Aorta (tissue), 5 donors: Measurements from ENCODE around the gene KIT. TPM values are rescaled to one million over a fixed set of nuclear protein-coding genes. Genes with fewer than 3 reads are reported as not detected.

Experiments
- ATAC-seq: fragments of 200-7000 bp; cut with Tn5 transposase; one replicate; pipeline ENCODE4 v1.9.1; 2022; ENCODE audit warnings: moderate library complexity; ENCODE audit not compliant: low FRiP score
- DNase-seq, 2 donors: peaks; one replicate each; pipeline ENCODE4 v3.0.0-alpha.2; 2020
- H3K27ac ChIP-seq, 2 donors: one replicate each; pipeline ENCODE4 v1.5.1; 2013; ENCODE audit warnings: low read length in 2 of 2, mild to moderate bottlenecking in 2 of 2, moderate library complexity in 2 of 2, control low read depth in 1 of 2, inconsistent platforms in 1 of 2, low read depth in 1 of 2
- H3K27me3 ChIP-seq, 2 donors: one replicate each; pipeline ENCODE4 v1.6.1; 2013; ENCODE audit warnings: control low read depth in 1 of 2, low read length in 1 of 2, mild to moderate bottlenecking in 1 of 2, moderate library complexity in 1 of 2; ENCODE audit not compliant: insufficient read depth in 2 of 2, control insufficient read depth in 1 of 2
- H3K36me3 ChIP-seq, 2 donors: one replicate each; pipeline ENCODE4 v1.6.1; 2013; ENCODE audit warnings: control low read depth in 1 of 2, low read length in 1 of 2, mild to moderate bottlenecking in 1 of 2; ENCODE audit not compliant: insufficient read depth in 2 of 2, control insufficient read depth in 1 of 2
- H3K4me1 ChIP-seq, 2 donors: one replicate each; pipeline ENCODE4 v1.6.1; 2013; ENCODE audit warnings: low read length in 2 of 2, control low read depth in 1 of 2, mild to moderate bottlenecking in 1 of 2, moderate library complexity in 1 of 2; ENCODE audit not compliant: insufficient read depth in 2 of 2, control insufficient read depth in 1 of 2
- H3K4me3 ChIP-seq, 2 donors: one replicate each; pipeline ENCODE4 v1.5.1; 2013; ENCODE audit warnings: low read length in 2 of 2, control low read depth in 1 of 2, mild to moderate bottlenecking in 1 of 2
- H3K9me3 ChIP-seq: one replicate; pipeline ENCODE4 v1.6.1; 2013; ENCODE audit warnings: mild to moderate bottlenecking, low read length; ENCODE audit not compliant: control insufficient read depth
- WGBS, 2 donors: extraction: QIAGEN DNeasy Blood & Tissue Kit; methylation state at CpG; one replicate each; pipeline ENCODE4 v1.1.7; 2013; 5-methylcytosine and 5-hydroxymethylcytosine counted together
- intact Hi-C, 2 donors: fragments of 100-400 bp; cut with DNase I; formaldehyde crosslinking; loops; one replicate each; pipeline versions ENCODE4 v1.14.2 to v1.15.0; 2022
- polyA plus RNA-seq, 2 donors: library from polyadenylated mRNA; stranded (reverse); fragments of 200-250 nt; gene quantifications; one replicate each; pipeline ENCODE4 v1.2.3, GENCODE V29; 2013
- total RNA-seq, 2 donors: library from RNA; stranded (reverse); fragmentation: NEBNext Ultra II Directional; extraction: Animal tissue kit (Norgen Biotek cat#: 25700); gene quantifications; one replicate each; pipeline ENCODE4 v1.2.1, GENCODE V29; 2021
- donor health status: healthy with polysubstance abuse.
- donor health status: Bipolar disorder and iron deficiency.
- donor health status: DM: no; HTN: no; CAD: no.
- donor health status: DM: no; HTN: no; CAD: no.
- donor health status: DM: yes; HTN: yes; CAD: no.

The KIT gene
- total and polyA plus RNA-seq, 4 donors, result 0.56 to 18.7 (median 5.3) TPM

- ATAC-seq, result no peak
- 81 to 83% methylated on average over 2 of the region's 2 CpGs for WGBS, 2 donors
- H3K4me3 ChIP-seq, result no peak overlapping the region
Measured at GRCh38 chr4:54754394-54754793, 96.6 kb downstream of the KIT start.

GRCh38 chr4:54764476-54764875 is 106.7 kb downstream of the KIT start:
- H3K4me3 ChIP-seq, result no peak overlapping the region
- intact Hi-C loops, result no loop called here

More at GRCh38 chr4:54754394-54754793, 96.6 kb downstream of the KIT start:
- no peak for DNase-seq
- Histone ChIP-seq H3K36me3 (no peaks in the 10 kb centered on the region), H3K27ac (no peak overlapping the region), H3K27me3 (no peaks in the 10 kb centered on the region), H3K4me1 (no peaks in the 10 kb centered on the region), H3K9me3 (peaks cover 1% of the 10 kb centered on the region)
- intact Hi-C loops, result no loop called here

GRCh38 chr4:54767376-54767775 is 109.6 kb downstream of the KIT start:
- Histone ChIP-seq H3K27ac (no peak overlapping the region), H3K36me3 (no peaks in the 10 kb centered on the region), H3K4me1 (no peaks in the 10 kb centered on the region), H3K9me3 (no peaks in the 10 kb centered on the region), H3K4me3 (no peak overlapping the region), H3K27me3 (no peaks in the 10 kb centered on the region)
- DNase-seq, result no peak
- no peak for ATAC-seq
- intact Hi-C loops, result no loop called here

More at GRCh38 chr4:54764476-54764875, 106.7 kb downstream of the KIT start:
- H3K9me3 ChIP-seq, result no peaks in the 10 kb centered on the region
- no peak for DNase-seq
- H3K4me1 ChIP-seq, result no peaks in the 10 kb centered on the region
- H3K36me3 ChIP-seq, result no peaks in the 10 kb centered on the region
- no peaks in the 10 kb centered on the region for H3K27me3 ChIP-seq
- no peak overlapping the region for H3K27ac ChIP-seq
- ATAC-seq, result no peak
- 94 to 96% methylated on average over 3 of the region's 3 CpGs for WGBS, 2 donors

- H3K36me3 ChIP-seq, result no peaks in the 10 kb centered on the region
- H3K4me3 ChIP-seq, result no peak overlapping the region
- H3K4me1 ChIP-seq, result no peaks in the 10 kb centered on the region
- 96 to 98% methylated on average over 4 of the region's 4 CpGs for WGBS, 2 donors
- no peak for DNase-seq
- no peak overlapping the region for H3K27ac ChIP-seq
- intact Hi-C loops, result no loop called here
- H3K27me3 ChIP-seq, result no peaks in the 10 kb centered on the region
- no peak for ATAC-seq
- H3K9me3 ChIP-seq, result no peaks in the 10 kb centered on the region
Measured at GRCh38 chr4:54773022-54773421, 115.3 kb downstream of the KIT start.

- WGBS, 2 donors, result 4 to 5% methylated on average over 2 of the region's 2 CpGs
- ATAC-seq (no peak), DNase-seq (no peak)
- H3K27ac ChIP-seq, result no peak overlapping the region
- no peaks in the 10 kb centered on the region for H3K9me3 ChIP-seq
- no peak overlapping the region for H3K4me3 ChIP-seq
- H3K4me1 ChIP-seq, result peaks cover 3 to 12% of the 10 kb centered on the region in 2 donors
- intact Hi-C loops, result no loop called here
- H3K27me3 ChIP-seq, result no peaks in the 10 kb centered on the region
- H3K36me3 ChIP-seq, result no peaks in the 10 kb centered on the region
Measured at GRCh38 chr4:54779036-54779435, 121.3 kb downstream of the KIT start.

- Histone ChIP-seq H3K27me3 (no peaks in the 10 kb centered on the region), H3K9me3 (no peaks in the 10 kb centered on the region), H3K36me3 (no peaks in the 10 kb centered on the region), H3K27ac (no peak overlapping the region), H3K4me1 (peaks cover 3 to 12% of the 10 kb centered on the region in 2 donors), H3K4me3 (no peak overlapping the region)
- 59 to 63% methylated on average over 2 of the region's 2 CpGs for WGBS, 2 donors
- intact Hi-C loops, result no loop called here
- DNase-seq (no peak), ATAC-seq (no peak)
Measured at GRCh38 chr4:54779476-54780148, 121.9 kb downstream of the KIT start.

GRCh38 chr4:54780149-54780495 is 122.4 kb downstream of the KIT start:
- H3K4me3 ChIP-seq, result no peak overlapping the region
- no peak overlapping the region for H3K27ac ChIP-seq
- H3K9me3 ChIP-seq, result no peaks in the 10 kb centered on the region
- ATAC-seq, result no peak
- no peaks in the 10 kb centered on the region for H3K27me3 ChIP-seq
- H3K4me1 ChIP-seq, result peaks cover 3 to 15% of the 10 kb centered on the region in 2 donors
- intact Hi-C loops, result no loop called here
- no peaks in the 10 kb centered on the region for H3K36me3 ChIP-seq
- DNase-seq, result no peak

- ATAC-seq, result peak; percentile 58
- H3K27me3 ChIP-seq, result no peaks in the 10 kb centered on the region
- intact Hi-C loops, result no loop called here
- no peaks in the 10 kb centered on the region for H3K36me3 ChIP-seq
- H3K9me3 ChIP-seq, result no peaks in the 10 kb centered on the region
- H3K4me3 ChIP-seq, result no peak overlapping the region
- DNase-seq, result peak in 1 of 2 donors; percentile 52
- H3K27ac ChIP-seq, result peak overlapping the region; percentile 22 to 88
- WGBS, 2 donors, result 2 to 6% methylated on average over 4 of the region's 4 CpGs
- H3K4me1 ChIP-seq, result peaks cover 5 to 15% of the 10 kb centered on the region in 2 donors
Measured at GRCh38 chr4:54781756-54782155, 124.0 kb downstream of the KIT start.

- Histone ChIP-seq H3K36me3 (no peaks in the 10 kb centered on the region), H3K27me3 (no peaks in the 10 kb centered on the region), H3K4me1 (peaks cover 5 to 15% of the 10 kb centered on the region in 2 donors), H3K9me3 (no peaks in the 10 kb centered on the region), H3K4me3 (no peak overlapping the region), H3K27ac (peak overlapping the region; percentile 66 to 94)
- DNase-seq, result no peak
- peak; percentile 2 for ATAC-seq
- 81 to 82% methylated on average over 7 of the region's 7 CpGs for WGBS, 2 donors
- intact Hi-C loops, result no loop called here
Measured at GRCh38 chr4:54783402-54784110, 125.8 kb downstream of the KIT start.
